Effector memory CD4-positive, alpha-beta T cell (primary cell): ENCODE data around the gene HDGF.

ENCODE experiments used
- DNase-seq, 3 donors: peaks; one replicate each; pipeline ENCODE4 v3.0.0-alpha.2; 2020
- H3K27ac ChIP-seq: 2 replicates; pipeline ENCODE4 v1.7.0; 2013; ENCODE audit warnings: mild to moderate bottlenecking, low read length, moderate library complexity; ENCODE audit not compliant: insufficient read depth, poor library complexity, severe bottlenecking
- H3K27me3 ChIP-seq: replicated peaks from 2 replicates; pipeline ENCODE4 v1.7.0; 2013; ENCODE audit warnings: mild to moderate bottlenecking, low read length; ENCODE audit not compliant: insufficient read depth, control insufficient read depth, poor library complexity, severe bottlenecking
- H3K36me3 ChIP-seq: 2 replicates; pipeline ENCODE4 v1.7.0; 2013; ENCODE audit warnings: mild to moderate bottlenecking, low read length, moderate library complexity; ENCODE audit not compliant: control insufficient read depth, insufficient read depth
- H3K4me1 ChIP-seq: 2 replicates; pipeline ENCODE4 v1.7.0; 2013; ENCODE audit warnings: low read length, mild to moderate bottlenecking; ENCODE audit not compliant: control insufficient read depth, insufficient read depth, poor library complexity, severe bottlenecking
- H3K4me3 ChIP-seq: 2 replicates; pipeline ENCODE4 v1.7.0; 2013; ENCODE audit warnings: low read length, low read depth, mild to moderate bottlenecking; ENCODE audit not compliant: insufficient read depth, poor library complexity, severe bottlenecking
- H3K9me3 ChIP-seq: 2 replicates; pipeline ENCODE4 v1.7.0; 2013; ENCODE audit warnings: mild to moderate bottlenecking, low read length, moderate library complexity; ENCODE audit not compliant: control insufficient read depth

HDGF gene

GRCh38 chr1:156726549-156727226, 24.8 kb downstream of the HDGF start:
- DNase-seq, result no peak
- peaks cover 26% of the 10 kb centered on the region for H3K36me3 ChIP-seq
- H3K9me3 ChIP-seq, result no peaks in the 10 kb centered on the region
- no peaks in the 10 kb centered on the region for H3K27me3 ChIP-seq
- peak overlapping the region; percentile 96 for H3K27ac ChIP-seq
- peak overlapping the region; percentile 90 for H3K4me3 ChIP-seq
- peaks cover 37% of the 10 kb centered on the region for H3K4me1 ChIP-seq

DNA sequence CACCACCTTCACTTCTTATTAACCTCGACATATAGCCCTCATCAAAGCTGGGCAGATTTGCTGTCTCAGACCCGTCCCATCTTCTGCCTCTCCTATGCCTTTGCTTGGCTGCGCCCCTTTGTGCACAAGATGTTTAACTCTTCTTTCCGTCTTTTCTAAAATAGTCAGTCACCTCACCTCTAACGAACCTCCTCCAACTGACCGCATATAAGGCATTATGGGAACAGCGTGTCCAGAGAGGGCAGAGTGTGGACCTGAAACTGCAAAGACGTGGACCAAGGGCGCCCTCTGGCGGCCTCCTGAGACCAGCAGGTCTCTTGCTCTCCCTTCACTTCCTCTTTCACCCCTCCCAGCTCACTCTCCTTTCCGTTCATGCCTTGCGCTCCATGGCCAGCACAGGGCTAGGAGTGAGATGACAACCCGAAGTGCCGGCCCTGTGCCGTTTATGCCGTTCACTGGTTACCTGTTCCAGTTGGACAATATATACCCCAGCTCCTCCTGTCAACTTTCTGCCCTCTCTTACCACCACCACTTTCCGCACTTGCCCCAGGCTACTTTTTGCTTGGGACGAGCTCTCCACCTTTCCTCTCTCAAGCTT, 25.7 kb downstream of the HDGF start:
- H3K27me3 ChIP-seq, result no peaks in the 10 kb centered on the region
- no peaks in the 10 kb centered on the region for H3K9me3 ChIP-seq
- H3K4me1 ChIP-seq, result peaks cover 37% of the 10 kb centered on the region
- peak overlapping the region; percentile 90 for H3K4me3 ChIP-seq
- no peak overlapping the region for H3K27ac ChIP-seq
- H3K36me3 ChIP-seq, result peaks cover 34% of the 10 kb centered on the region
- peak; percentile 54 to 75 (median 60) for DNase-seq

DNA sequence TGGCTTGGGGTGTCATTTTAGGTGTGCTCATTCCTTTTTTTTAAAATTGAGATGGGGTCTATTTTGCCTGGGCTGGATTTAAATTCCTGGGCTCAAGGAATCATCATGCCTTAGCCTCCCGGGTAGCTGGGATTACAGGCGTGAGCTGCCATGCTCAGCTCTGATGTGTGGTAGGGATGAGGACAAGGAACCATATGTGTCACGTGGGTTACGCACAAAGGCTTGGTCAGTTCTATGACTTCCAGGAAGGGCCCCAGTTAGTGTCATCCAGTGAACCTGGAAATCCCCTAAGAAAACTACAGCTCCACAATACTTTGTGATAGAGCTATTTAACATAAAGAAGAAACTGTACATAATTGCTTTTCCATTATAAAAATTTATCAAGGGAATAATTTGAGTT, 29.9 kb downstream of the HDGF start:
- peaks cover 43% of the 10 kb centered on the region for H3K36me3 ChIP-seq
- DNase-seq, result no peak

DNA sequence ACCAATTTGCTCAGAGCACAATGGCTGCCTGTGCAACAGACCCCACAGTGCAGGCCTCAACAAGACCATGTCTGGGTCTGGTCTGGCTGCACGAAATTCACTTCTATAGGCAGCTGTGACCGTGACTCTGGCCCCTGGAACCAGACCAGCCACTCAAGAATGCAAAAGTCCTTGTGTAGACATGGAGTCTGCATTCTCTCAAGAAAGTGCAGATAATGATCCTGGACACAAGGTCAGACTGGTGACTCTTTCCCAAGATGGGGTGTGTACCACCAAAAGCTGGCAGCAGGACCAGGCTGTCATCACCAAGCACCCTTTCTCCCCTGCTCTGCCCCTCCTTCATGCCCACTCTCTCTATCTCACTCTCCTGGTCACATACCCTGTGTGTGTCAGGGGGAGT, 30.3 kb downstream of the HDGF start:
- H3K4me3 ChIP-seq, result no peak overlapping the region
- H3K9me3 ChIP-seq, result no peaks in the 10 kb centered on the region
- peak overlapping the region; percentile 22 for H3K27ac ChIP-seq
- peaks cover 16% of the 10 kb centered on the region for H3K4me1 ChIP-seq
- H3K36me3 ChIP-seq, result peaks cover 43% of the 10 kb centered on the region
- no peak for DNase-seq
- H3K27me3 ChIP-seq, result no peaks in the 10 kb centered on the region

More for the DNA sequence above, 29.9 kb downstream of the HDGF start:
- Histone ChIP-seq H3K4me3 (no peak overlapping the region), H3K4me1 (peaks cover 20% of the 10 kb centered on the region), H3K27me3 (no peaks in the 10 kb centered on the region), H3K27ac (peak overlapping the region; percentile 22), H3K9me3 (no peaks in the 10 kb centered on the region)

GRCh38 chr1:156717351-156717750, 34.1 kb downstream of the HDGF start:
- DNase-seq, result no peak
- no peaks in the 10 kb centered on the region for H3K9me3 ChIP-seq
- H3K4me1 ChIP-seq, result no peaks in the 10 kb centered on the region
- H3K4me3 ChIP-seq, result no peak overlapping the region
- peaks cover 21% of the 10 kb centered on the region for H3K36me3 ChIP-seq
- no peaks in the 10 kb centered on the region for H3K27me3 ChIP-seq
- no peak overlapping the region for H3K27ac ChIP-seq

GRCh38 chr1:156714830-156715229, 36.6 kb downstream of the HDGF start:
- Histone ChIP-seq H3K27me3 (no peaks in the 10 kb centered on the region), H3K36me3 (peaks cover 4% of the 10 kb centered on the region), H3K4me3 (no peak overlapping the region), H3K27ac (no peak overlapping the region), H3K9me3 (no peaks in the 10 kb centered on the region), H3K4me1 (no peaks in the 10 kb centered on the region)
- no peak for DNase-seq

- Histone ChIP-seq H3K36me3 (no peaks in the 10 kb centered on the region), H3K27me3 (no peaks in the 10 kb centered on the region), H3K4me3 (no peak overlapping the region), H3K4me1 (no peaks in the 10 kb centered on the region), H3K9me3 (no peaks in the 10 kb centered on the region), H3K27ac (no peak overlapping the region)
- no peak for DNase-seq
Measured at GRCh38 chr1:156712626-156713025, 38.8 kb downstream of the HDGF start.

- H3K27ac ChIP-seq, result no peak overlapping the region
- H3K4me3 ChIP-seq, result no peak overlapping the region
- no peaks in the 10 kb centered on the region for H3K27me3 ChIP-seq
- no peaks in the 10 kb centered on the region for H3K9me3 ChIP-seq
- no peak for DNase-seq
- H3K4me1 ChIP-seq, result peaks cover 10% of the 10 kb centered on the region
- H3K36me3 ChIP-seq, result no peaks in the 10 kb centered on the region
Measured at GRCh38 chr1:156711011-156711817, 40.3 kb downstream of the HDGF start.

DNA sequence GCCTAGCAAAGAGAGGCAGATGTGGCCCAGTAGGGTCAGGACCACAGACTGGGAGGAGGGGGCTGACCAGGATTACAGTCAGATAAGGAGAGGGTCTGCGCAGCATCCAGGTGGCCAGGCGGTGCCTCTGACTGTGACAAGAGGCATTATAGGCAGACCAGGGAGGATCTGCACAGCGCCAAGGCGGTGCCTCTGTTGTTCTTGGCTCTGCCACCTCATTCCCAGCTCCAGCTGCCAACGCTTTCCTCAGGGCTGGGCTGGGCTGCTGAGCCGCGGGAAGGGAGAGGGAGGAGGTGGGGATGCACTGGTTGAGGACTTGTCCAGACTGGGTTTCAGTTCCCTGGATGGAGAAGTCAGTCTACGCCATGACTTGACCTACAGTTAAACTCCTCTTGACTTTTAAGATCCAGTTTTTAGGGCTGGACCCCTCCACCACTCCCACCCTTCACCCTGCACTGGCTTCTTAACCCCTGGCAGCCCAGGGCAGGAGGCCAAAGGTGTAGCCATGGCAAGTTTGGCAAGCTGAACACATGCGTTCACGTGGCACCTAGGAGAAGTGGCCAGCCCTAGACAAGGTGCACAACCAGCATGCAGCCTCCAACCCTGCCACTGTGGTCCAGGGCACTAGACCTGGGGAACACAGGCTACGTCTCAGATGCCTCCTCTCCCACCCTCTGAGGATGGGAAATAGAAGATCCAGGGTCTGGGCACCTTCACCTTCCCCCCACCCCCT, 41.6 kb downstream of the HDGF start:
- Histone ChIP-seq H3K27me3 (no peaks in the 10 kb centered on the region), H3K27ac (no peak overlapping the region), H3K4me1 (peaks cover 23% of the 10 kb centered on the region), H3K4me3 (no peak overlapping the region), H3K9me3 (no peaks in the 10 kb centered on the region), H3K36me3 (no peaks in the 10 kb centered on the region)
- no peak for DNase-seq
